ENCODE data around the gene WDR54. TPM values are rescaled to one million over a fixed set of nuclear protein-coding genes. Genes with fewer than 3 reads are reported as not detected.

WDR54 gene
- total RNA-seq, 1 experiment from 2014 or later = 41.0 TPM

DNA sequence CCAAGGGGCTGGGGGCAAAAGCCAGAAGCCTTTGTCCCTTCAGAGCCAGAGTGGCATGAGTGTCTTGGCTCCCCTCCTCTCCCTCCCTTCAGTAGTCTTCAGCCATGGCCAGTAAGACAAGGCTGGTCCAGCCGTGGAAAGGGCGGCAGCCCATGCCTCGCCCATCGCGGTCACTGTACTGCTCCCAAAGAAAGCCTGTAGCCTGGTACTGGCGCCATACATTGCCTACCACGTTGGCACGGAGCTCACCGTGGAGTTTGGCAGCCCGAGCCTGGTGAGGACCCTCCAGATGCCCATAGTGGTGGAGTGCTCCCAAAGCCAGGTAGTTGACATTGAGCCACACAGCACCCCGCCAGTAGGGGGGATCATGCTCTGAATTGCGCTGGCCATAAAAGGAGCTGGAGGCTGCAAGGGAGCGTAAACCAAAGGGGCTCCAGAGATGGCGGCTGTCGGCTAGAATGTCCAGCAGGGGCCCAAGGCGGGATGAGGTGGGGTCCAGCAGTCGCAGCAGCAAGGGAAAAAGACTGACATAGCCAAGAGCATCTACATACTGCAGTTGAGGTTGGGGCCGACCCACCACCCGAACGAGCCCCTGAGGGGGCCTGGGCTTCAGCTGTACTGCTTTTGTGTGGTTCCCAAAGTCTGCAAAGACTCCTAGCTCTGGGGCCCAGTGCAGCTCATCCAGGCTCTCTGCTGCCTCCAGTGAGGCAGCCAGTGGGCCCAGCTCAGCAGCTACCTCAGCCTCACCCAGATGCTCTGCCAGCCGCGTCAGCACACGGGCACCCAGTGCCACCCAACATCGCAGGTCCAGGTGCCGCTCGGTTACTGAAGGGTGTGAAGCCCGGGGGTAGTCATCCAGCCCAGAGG lies 39.9 kb downstream of the WDR54 start:
- no TSS peak for BruUV-seq (replicated peaks)
- Histone ChIP-seq H3K36me3 (ENCODE audit: low read depth, low read length) (peaks cover 5% of the 10 kb centered on the region; the same call in 1 of the 2 replicates), H3K4me3 (ENCODE audit: low read length) (no peak overlapping the region), H3F3A (ENCODE audit: low read length, unreplicated experiment) (no peaks in the 10 kb centered on the region), H3K9ac (ENCODE audit: low read length) (no peak overlapping the region), H3K79me2 (ENCODE audit: low read length) (peaks cover 48% of the 10 kb centered on the region), H3K9me2 (replicated peaks; ENCODE audit: low read length) (no peaks in the 10 kb centered on the region), H3K27ac (ENCODE audit: low read length) (no peak overlapping the region), H3K27me3 (ENCODE audit: low read length) (no peaks in the 10 kb centered on the region), H4K20me1 (ENCODE audit: low read length) (no peaks in the 10 kb centered on the region), H2AFZ (ENCODE audit: low read length) (no peak overlapping the region), H3K4me1 (ENCODE audit: insufficient read depth, low read length) (peaks cover 18% of the 10 kb centered on the region), H3K4me2 (ENCODE audit: low read length) (no peak overlapping the region), H3K9me3 (ENCODE audit: low read length) (no peaks in the 10 kb centered on the region)
- DNase-seq (no peak), ATAC-seq (no peak)
- TF ChIP-seq EZH2 (IDR thresholded peaks at IDR 0.05; ENCODE audit: low read length, unreplicated experiment) = no peak
- TF ChIP-seq, protein P1, sequence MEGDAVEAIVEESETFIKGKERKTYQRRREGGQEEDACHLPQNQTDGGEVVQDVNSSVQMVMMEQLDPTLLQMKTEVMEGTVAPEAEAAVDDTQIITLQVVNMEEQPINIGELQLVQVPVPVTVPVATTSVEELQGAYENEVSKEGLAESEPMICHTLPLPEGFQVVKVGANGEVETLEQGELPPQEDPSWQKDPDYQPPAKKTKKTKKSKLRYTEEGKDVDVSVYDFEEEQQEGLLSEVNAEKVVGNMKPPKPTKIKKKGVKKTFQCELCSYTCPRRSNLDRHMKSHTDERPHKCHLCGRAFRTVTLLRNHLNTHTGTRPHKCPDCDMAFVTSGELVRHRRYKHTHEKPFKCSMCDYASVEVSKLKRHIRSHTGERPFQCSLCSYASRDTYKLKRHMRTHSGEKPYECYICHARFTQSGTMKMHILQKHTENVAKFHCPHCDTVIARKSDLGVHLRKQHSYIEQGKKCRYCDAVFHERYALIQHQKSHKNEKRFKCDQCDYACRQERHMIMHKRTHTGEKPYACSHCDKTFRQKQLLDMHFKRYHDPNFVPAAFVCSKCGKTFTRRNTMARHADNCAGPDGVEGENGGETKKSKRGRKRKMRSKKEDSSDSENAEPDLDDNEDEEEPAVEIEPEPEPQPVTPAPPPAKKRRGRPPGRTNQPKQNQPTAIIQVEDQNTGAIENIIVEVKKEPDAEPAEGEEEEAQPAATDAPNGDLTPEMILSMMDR (conservative IDR thresholded peaks at IDR 0.05; ENCODE audit: low read depth, low read length) = peak; percentile 36
- POLR2A ChIA-PET (ENCODE audit: unreplicated experiment) = no interaction called here
- CTCF ChIA-PET = no interaction called here
- intact Hi-C loops (cut with micrococcal nuclease) = no loop called here

DNA sequence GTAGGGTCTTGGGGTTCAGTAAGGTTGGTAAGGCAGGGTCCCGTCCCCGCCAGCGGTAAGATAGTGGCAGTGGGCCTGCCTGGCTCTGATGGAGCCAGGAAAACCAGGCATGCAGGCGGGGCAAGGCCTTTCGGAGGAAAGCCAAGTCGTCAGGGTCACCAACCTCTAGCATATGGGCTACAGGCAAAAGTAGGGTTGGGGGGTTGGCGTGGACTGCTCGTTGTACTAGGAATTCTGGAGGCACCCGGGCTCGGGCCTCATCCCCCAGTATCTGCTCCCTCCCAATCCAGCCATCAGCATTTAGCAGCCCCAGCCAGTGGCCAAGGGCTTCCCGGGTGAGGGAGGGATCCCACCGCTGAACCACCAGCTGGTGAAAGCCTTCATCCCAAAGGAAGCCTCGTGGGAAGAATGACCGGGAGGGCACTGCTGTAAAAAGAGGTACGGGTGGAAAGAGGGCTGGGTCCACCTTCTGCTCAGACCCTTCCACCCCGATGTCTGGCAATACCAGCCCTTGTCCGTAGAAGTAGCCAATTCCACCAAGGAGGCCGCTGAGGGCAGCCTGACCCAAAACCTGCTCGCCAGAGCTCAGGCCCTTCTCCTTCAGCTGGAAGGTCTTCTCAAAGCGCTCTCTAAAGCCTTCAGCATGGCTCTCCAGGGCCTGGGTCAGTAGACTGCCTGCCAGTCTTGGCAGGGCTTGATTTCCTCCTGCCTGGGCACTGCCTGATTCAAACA lies 40.7 kb downstream of the WDR54 start:
- Histone ChIP-seq H3K27me3 (ENCODE audit: low read length) (no peaks in the 10 kb centered on the region), H3K79me2 (ENCODE audit: low read length) (peaks cover 43% of the 10 kb centered on the region), H3K4me1 (ENCODE audit: insufficient read depth, low read length) (peaks cover 11% of the 10 kb centered on the region; the same call in 1 of the 2 replicates), H3K4me3 (ENCODE audit: low read length) (no peak overlapping the region), H3K27ac (ENCODE audit: low read length) (no peak overlapping the region), H3K4me2 (ENCODE audit: low read length) (no peak overlapping the region), H3K36me3 (ENCODE audit: low read depth, low read length) (peaks cover 5% of the 10 kb centered on the region; the same call in 1 of the 2 replicates), H2AFZ (ENCODE audit: low read length) (no peak overlapping the region), H3K9me2 (replicated peaks; ENCODE audit: low read length) (no peaks in the 10 kb centered on the region), H3K9ac (ENCODE audit: low read length) (no peak overlapping the region), H4K20me1 (ENCODE audit: low read length) (no peaks in the 10 kb centered on the region), H3F3A (ENCODE audit: low read length, unreplicated experiment) (no peaks in the 10 kb centered on the region), H3K9me3 (ENCODE audit: low read length) (no peaks in the 10 kb centered on the region)
- intact Hi-C loops (cut with micrococcal nuclease) = no loop called here
- BruUV-seq (replicated peaks) = no TSS peak
- TF ChIP-seq EZH2 (IDR thresholded peaks at IDR 0.05; ENCODE audit: low read length, unreplicated experiment) (no peak), EZH2phosphoT487 (IDR thresholded peaks at IDR 0.05; ENCODE audit: borderline replicate concordance, low read length) (no peak)
- TF ChIP-seq, protein P1 (conservative IDR thresholded peaks at IDR 0.05; ENCODE audit: low read depth, low read length) = no peak
- ATAC-seq = no peak
- POLR2A ChIA-PET (ENCODE audit: unreplicated experiment) = no interaction called here
- CTCF ChIA-PET = no interaction called here
- no peak for DNase-seq

DNA sequence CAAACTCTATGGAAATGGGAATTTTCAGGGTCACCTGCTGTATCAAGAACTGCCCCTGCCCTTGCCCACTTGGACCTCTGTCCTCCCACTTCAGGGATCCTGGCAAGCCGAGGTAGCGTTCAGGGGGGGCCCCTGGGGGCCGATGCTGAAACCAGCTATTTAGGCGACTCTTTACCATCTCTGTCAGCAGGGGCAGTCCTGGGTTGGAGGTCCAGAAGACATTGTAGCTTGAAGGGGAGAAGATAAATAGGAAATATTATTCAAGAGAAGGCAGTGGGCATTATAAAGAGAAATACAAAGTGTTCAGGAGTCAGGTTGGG lies 41.2 kb downstream of the WDR54 start:
- H3K36me3 ChIP-seq (ENCODE audit: low read depth, low read length) = peaks cover 5% of the 10 kb centered on the region; the same call in 1 of the 2 replicates
- no peak overlapping the region for H3K27ac ChIP-seq (ENCODE audit: low read length)
- no peak overlapping the region for H3K4me2 ChIP-seq (ENCODE audit: low read length)
- DNase-seq (no peak), ATAC-seq (no peak)
- no peaks in the 10 kb centered on the region for H3K9me3 ChIP-seq (ENCODE audit: low read length)
- TF ChIP-seq EZH2phosphoT487 (IDR thresholded peaks at IDR 0.05; ENCODE audit: borderline replicate concordance, low read length) (no peak), EZH2 (IDR thresholded peaks at IDR 0.05; ENCODE audit: low read length, unreplicated experiment) (no peak)
- TF ChIP-seq, protein P1 (conservative IDR thresholded peaks at IDR 0.05; ENCODE audit: low read depth, low read length) = no peak
- no peaks in the 10 kb centered on the region for H4K20me1 ChIP-seq (ENCODE audit: low read length)
- H3F3A ChIP-seq (ENCODE audit: low read length, unreplicated experiment) = no peaks in the 10 kb centered on the region
- no peak overlapping the region for H2AFZ ChIP-seq (ENCODE audit: low read length)
- no peaks in the 10 kb centered on the region for H3K9me2 ChIP-seq (replicated peaks; ENCODE audit: low read length)
- H3K4me1 ChIP-seq (ENCODE audit: insufficient read depth, low read length) = peaks cover 11% of the 10 kb centered on the region; the same call in 1 of the 2 replicates
- ChIA-PET CTCF (no interaction called here), POLR2A (ENCODE audit: unreplicated experiment) (no interaction called here)
- intact Hi-C loops (cut with micrococcal nuclease) = no loop called here
- no TSS peak for BruUV-seq (replicated peaks)
- no peak overlapping the region for H3K4me3 ChIP-seq (ENCODE audit: low read length)
- H3K79me2 ChIP-seq (ENCODE audit: low read length) = peaks cover 43% of the 10 kb centered on the region
- no peaks in the 10 kb centered on the region for H3K27me3 ChIP-seq (ENCODE audit: low read length)
- H3K9ac ChIP-seq (ENCODE audit: low read length) = no peak overlapping the region
